ENCODE measurements around the gene RNF217.

DNA sequence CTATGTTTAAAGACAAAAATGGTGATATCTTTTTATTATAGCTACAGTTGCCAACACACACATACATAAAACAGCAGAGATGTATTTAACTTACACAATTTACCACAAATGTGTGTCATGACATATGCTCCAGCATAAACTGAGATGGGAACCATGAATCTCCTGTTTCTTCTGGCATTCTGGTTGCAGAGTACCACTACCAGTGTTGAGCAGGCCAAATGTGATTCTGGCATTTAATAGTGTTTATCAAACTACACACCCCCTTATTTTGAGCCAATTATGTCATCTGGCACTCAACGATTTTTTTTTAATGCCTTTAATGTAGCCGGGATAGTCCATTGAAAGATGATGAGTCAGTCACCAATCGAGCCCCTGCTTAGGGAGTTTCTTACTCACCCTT lies 132.3 kb downstream of the RNF217 start:
- TF ChIP-seq, protein P1, sequence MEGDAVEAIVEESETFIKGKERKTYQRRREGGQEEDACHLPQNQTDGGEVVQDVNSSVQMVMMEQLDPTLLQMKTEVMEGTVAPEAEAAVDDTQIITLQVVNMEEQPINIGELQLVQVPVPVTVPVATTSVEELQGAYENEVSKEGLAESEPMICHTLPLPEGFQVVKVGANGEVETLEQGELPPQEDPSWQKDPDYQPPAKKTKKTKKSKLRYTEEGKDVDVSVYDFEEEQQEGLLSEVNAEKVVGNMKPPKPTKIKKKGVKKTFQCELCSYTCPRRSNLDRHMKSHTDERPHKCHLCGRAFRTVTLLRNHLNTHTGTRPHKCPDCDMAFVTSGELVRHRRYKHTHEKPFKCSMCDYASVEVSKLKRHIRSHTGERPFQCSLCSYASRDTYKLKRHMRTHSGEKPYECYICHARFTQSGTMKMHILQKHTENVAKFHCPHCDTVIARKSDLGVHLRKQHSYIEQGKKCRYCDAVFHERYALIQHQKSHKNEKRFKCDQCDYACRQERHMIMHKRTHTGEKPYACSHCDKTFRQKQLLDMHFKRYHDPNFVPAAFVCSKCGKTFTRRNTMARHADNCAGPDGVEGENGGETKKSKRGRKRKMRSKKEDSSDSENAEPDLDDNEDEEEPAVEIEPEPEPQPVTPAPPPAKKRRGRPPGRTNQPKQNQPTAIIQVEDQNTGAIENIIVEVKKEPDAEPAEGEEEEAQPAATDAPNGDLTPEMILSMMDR (CRISPR knock-in tag; IDR thresholded peaks at IDR 0.05) = no peak
- TF ChIP-seq KDM1A (CRISPR knock-in tag; IDR thresholded peaks at IDR 0.05) = no peak

All from HepG2 (cell line).